Omental fat pad (tissue), 4 donors: ENCODE data around the gene AEBP1. TPM values are rescaled to one million over a fixed set of nuclear protein-coding genes. Genes with fewer than 3 reads are reported as not detected.

Experiments used
- ATAC-seq: fragments of 150-250 bp; one replicate; pipeline ENCODE4 v1.9.1; 2016; ENCODE audit warnings: mild to moderate bottlenecking, moderate library complexity; ENCODE audit not compliant: low FRiP score
- DNase-seq: peaks from one replicate; pipeline ENCODE4 v3.0.0-alpha.2; 2019; ENCODE audit warnings: low spot score
- total RNA-seq, 4 donors: library from RNA; depleted of rRNA; stranded (reverse); fragments of >200 nt; gene quantifications; one replicate each; pipeline ENCODE4 v1.1.0, GENCODE V29; 2016
- TF ChIP-seq, protein P1 (sequence below), 3 donors: fragments of 450-650 bp; IDR thresholded peaks; one replicate each; pipeline ENCODE4 v1.5.1; 2016 to 2017; ENCODE audit warnings: antibody characterized with exemption in 3 of 3, mild to moderate bottlenecking in 3 of 3, moderate library complexity in 2 of 3

AEBP1 gene
- total RNA-seq, 4 donors from 2014 or later: 64.9 to 209 (median 163) TPM

- TF ChIP-seq, protein P1, sequence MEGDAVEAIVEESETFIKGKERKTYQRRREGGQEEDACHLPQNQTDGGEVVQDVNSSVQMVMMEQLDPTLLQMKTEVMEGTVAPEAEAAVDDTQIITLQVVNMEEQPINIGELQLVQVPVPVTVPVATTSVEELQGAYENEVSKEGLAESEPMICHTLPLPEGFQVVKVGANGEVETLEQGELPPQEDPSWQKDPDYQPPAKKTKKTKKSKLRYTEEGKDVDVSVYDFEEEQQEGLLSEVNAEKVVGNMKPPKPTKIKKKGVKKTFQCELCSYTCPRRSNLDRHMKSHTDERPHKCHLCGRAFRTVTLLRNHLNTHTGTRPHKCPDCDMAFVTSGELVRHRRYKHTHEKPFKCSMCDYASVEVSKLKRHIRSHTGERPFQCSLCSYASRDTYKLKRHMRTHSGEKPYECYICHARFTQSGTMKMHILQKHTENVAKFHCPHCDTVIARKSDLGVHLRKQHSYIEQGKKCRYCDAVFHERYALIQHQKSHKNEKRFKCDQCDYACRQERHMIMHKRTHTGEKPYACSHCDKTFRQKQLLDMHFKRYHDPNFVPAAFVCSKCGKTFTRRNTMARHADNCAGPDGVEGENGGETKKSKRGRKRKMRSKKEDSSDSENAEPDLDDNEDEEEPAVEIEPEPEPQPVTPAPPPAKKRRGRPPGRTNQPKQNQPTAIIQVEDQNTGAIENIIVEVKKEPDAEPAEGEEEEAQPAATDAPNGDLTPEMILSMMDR (IDR thresholded peaks at IDR 0.05): no peak
- DNase-seq: no peak
- no peak for ATAC-seq
Observed at GRCh38 chr7:44080118-44080517, 24.0 kb upstream of the AEBP1 start.

GRCh38 chr7:44080686-44081265 is 23.4 kb upstream of the AEBP1 start:
- DNase-seq (no peak), ATAC-seq (no peak)
- TF ChIP-seq, protein P1 (IDR thresholded peaks at IDR 0.05): no peak

DNA sequence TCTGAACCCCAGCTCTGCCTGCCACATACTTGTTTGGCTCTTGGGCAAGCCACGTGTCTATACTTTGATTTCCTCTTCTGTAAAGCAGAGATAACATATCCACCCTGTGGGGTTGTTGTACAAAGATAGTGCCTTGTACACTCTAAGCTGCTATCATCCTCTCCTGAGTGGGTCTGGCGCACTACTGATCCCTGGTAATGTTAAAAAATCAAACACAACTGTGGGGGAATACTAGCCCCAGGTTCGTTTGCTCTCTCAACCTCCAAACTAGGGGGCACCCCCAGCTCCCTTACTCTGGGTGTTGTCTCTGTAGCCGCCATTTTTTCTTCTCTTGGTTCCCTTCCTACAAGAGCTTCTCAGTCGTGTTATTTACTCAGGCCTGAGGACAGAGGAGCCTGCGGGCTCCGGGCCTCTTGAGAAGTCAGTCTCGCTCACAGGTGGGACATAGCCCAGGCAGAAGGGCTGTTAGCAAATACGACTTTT is 22.8 kb upstream of the AEBP1 start:
- no peak for DNase-seq
- TF ChIP-seq, protein P1 (IDR thresholded peaks at IDR 0.05): no peak
- ATAC-seq: no peak

DNA sequence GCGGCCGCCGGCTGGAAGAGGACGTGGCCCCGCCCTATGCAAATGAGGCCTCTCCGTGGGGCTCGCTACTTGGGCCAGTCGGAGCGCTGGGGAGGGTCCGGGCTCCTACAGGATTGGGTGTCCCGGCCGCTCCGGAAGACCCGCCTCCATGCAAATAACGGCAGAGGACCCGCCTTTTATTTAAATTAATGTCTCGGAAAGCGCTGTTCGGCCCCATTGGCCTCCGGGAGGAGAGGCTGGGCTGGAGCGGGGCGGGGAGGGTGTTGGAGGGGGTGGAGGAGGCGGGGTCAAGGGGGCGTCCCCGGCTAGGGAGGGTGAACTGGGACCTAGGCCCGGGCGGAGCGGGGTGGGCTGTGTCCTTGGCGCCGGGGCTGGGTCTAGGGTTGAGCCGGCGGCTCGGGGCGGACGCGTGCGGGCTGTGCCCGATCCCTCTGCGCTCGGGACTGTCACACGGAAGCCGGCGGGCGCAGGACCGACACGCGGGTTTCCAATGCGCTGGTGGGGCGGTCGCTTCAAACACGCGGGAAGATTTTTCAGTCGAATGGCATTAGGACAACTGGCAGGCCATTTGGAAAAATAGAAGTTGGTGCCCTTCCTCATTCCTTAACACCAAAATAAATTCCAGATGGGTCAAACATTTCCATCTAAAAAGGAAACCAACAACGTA is 21.5 kb upstream of the AEBP1 start:
- DNase-seq (peak; percentile 83), ATAC-seq (peak; percentile 98)
- TF ChIP-seq, protein P1 (IDR thresholded peaks at IDR 0.05): no peak

GRCh38 chr7:44083796-44084195 is 20.3 kb upstream of the AEBP1 start:
- no peak for ATAC-seq
- no peak for DNase-seq
- TF ChIP-seq, protein P1 (IDR thresholded peaks at IDR 0.05): no peak

DNA sequence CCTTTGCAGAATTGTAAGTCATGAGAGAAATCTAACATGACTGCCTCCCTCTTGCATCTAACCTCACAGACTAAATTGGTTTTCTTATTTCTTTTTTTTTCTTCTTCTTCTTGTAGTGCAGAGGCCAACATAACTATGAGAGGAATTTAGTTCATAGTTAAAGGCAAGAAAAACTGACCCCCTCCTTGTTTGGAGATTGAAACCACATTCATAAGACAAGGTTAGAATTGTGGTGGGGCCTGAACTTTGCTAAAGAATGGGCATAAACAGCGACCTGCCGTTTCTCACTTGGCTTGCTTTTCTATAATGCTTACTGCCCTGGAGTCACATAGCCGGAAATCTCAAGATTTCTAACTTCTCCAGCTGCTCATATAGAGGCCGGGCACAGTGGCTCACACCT is 19.4 kb upstream of the AEBP1 start:
- ATAC-seq (no peak), DNase-seq (no peak)
- TF ChIP-seq, protein P1 (IDR thresholded peaks at IDR 0.05): no peak

DNA sequence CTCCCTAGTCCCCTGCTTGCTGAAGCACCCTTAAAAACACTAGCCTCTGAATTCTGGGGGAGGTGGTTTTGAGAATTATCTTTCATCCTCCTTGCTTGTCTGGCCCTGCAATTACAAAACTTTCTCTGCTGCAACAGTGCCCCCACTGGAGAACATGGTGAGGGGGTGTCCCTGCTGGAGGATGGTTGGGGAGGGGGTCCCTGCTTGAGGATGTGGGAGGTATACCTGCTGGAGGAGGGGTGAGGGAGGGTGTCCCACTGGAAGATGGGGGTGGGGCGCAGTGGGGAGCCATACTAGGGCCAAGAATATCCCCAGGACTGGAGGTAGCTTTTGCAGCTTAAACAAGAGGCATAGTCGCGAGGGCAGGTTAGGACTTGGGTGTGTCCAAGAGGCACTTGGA is 18.6 kb upstream of the AEBP1 start:
- TF ChIP-seq, protein P1 (IDR thresholded peaks at IDR 0.05): no peak
- ATAC-seq: no peak
- DNase-seq: no peak
